ENCODE results near the gene FURIN. TPM values are rescaled to one million over a fixed set of nuclear protein-coding genes. Genes with fewer than 3 reads are reported as not detected.
"Not testable (repeated sequence)": the region's sequence is repeated elsewhere in the genome, so short reads cannot be mapped to it uniquely, and the experiment has no call there.

The FURIN gene
- total and polyA plus RNA-seq, 2 donors (not counting 1 experiment from before 2014, with no cell fraction given): 19.4 to 27.9 TPM

DNA sequence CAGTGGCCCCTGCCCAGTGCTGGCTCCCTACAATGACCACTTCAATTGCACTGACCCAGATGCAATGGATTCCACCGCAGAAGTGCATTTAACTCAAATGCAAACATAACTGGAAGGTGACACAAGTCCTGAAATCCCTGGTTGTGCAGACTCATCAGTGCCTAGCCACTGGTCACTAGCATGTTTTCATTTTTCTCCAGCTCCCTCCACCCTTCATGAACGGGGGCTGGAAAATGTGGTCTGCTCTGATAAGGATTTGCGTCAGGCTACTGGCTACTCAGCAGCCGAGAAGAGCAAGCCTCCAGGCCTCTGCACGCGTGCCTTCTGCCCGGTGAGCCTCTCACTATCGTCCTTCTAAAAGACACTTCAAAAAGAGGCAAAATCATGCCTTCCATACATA lies 27.4 kb upstream of the FURIN start:
- DNase-seq (ENCODE audit: low read depth in 2 of 2): peak in 1 of 2 donors; percentile 34
- no peak overlapping the region for H3K4me2 ChIP-seq (ENCODE audit: extremely low read depth, insufficient read depth, low read length)
- H3K9me3 ChIP-seq (ENCODE audit: control insufficient read depth, insufficient read depth, low read depth, low read length): no peaks in the 10 kb centered on the region
- H3K4me3 ChIP-seq (replicated peaks in 1 of 4; ENCODE audit: control extremely low read depth in 1 of 4, insufficient read depth in 1 of 4, low read depth in 3 of 4, low read length in 4 of 4): no peak overlapping the region
- no peak overlapping the region for H3K27ac ChIP-seq (ENCODE audit: insufficient read depth, low read length)
- no peaks in the 10 kb centered on the region for H3K27me3 ChIP-seq (ENCODE audit: control insufficient read depth, insufficient read depth, low read length)
- no peaks in the 10 kb centered on the region for H3K36me3 ChIP-seq (ENCODE audit: control insufficient read depth, insufficient read depth, low read length)
- TF ChIP-seq, protein P1, sequence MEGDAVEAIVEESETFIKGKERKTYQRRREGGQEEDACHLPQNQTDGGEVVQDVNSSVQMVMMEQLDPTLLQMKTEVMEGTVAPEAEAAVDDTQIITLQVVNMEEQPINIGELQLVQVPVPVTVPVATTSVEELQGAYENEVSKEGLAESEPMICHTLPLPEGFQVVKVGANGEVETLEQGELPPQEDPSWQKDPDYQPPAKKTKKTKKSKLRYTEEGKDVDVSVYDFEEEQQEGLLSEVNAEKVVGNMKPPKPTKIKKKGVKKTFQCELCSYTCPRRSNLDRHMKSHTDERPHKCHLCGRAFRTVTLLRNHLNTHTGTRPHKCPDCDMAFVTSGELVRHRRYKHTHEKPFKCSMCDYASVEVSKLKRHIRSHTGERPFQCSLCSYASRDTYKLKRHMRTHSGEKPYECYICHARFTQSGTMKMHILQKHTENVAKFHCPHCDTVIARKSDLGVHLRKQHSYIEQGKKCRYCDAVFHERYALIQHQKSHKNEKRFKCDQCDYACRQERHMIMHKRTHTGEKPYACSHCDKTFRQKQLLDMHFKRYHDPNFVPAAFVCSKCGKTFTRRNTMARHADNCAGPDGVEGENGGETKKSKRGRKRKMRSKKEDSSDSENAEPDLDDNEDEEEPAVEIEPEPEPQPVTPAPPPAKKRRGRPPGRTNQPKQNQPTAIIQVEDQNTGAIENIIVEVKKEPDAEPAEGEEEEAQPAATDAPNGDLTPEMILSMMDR (conservative IDR thresholded peaks at IDR 0.05 in 1 of 2, IDR thresholded peaks at IDR 0.05 in 1 of 2; ENCODE audit: low read depth in 1 of 2, low read length in 2 of 2): no peak
- no peak for TF ChIP-seq EZH2 (IDR thresholded peaks at IDR 0.05; ENCODE audit: low read length, missing control alignments)
- no peaks in the 10 kb centered on the region for H4K20me1 ChIP-seq (ENCODE audit: control insufficient read depth, extremely low read depth, insufficient read depth, low read length)
- no peak overlapping the region for H2AFZ ChIP-seq (ENCODE audit: low read length)
- H3K79me2 ChIP-seq (ENCODE audit: control insufficient read depth, insufficient read depth, low read length): no peaks in the 10 kb centered on the region
- no peak overlapping the region for H3K9ac ChIP-seq (ENCODE audit: insufficient read depth, low read length)
- peaks cover 12% of the 10 kb centered on the region for H3K4me1 ChIP-seq (ENCODE audit: control insufficient read depth, extremely low read depth, insufficient read depth, low read length)

DNA sequence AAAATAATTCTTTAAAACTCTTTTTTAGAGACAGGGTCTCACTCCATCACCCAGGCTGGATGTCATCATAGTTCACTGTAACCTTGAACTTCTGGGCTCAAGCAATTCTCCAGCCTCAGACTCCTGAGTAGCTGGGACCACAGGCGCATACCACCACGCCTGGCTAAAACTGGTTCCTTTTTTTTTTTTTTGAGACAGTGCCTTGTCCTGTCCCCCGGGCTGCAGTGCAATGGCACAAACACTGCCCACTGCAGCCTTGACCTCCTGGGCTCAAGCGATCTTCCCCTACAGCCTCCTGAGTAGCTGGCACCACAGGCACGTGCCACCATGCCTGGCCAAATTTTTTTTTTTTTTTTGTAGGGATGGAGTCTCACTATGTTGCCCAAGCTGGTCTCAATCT lies 23.7 kb upstream of the FURIN start:
- H3K79me2 ChIP-seq (ENCODE audit: control insufficient read depth, insufficient read depth, low read length): no peaks in the 10 kb centered on the region
- no peak overlapping the region for H2AFZ ChIP-seq (ENCODE audit: low read length)
- H3K4me2 ChIP-seq (ENCODE audit: extremely low read depth, insufficient read depth, low read length): no peak overlapping the region
- H3K9me3 ChIP-seq (ENCODE audit: control insufficient read depth, insufficient read depth, low read depth, low read length): no peaks in the 10 kb centered on the region
- no peaks in the 10 kb centered on the region for H3K36me3 ChIP-seq (ENCODE audit: control insufficient read depth, insufficient read depth, low read length)
- DNase-seq (ENCODE audit: low read depth in 2 of 2): no peak
- peaks cover 11% of the 10 kb centered on the region for H3K4me1 ChIP-seq (ENCODE audit: control insufficient read depth, extremely low read depth, insufficient read depth, low read length)
- H3K9ac ChIP-seq (ENCODE audit: insufficient read depth, low read length): no peak overlapping the region
- H3K27ac ChIP-seq (ENCODE audit: insufficient read depth, low read length): peak overlapping the region; percentile 63
- H4K20me1 ChIP-seq (ENCODE audit: control insufficient read depth, extremely low read depth, insufficient read depth, low read length): no peaks in the 10 kb centered on the region
- no peaks in the 10 kb centered on the region for H3K27me3 ChIP-seq (ENCODE audit: control insufficient read depth, insufficient read depth, low read length)
- TF ChIP-seq EZH2 (IDR thresholded peaks at IDR 0.05; ENCODE audit: low read length, missing control alignments): no peak
- TF ChIP-seq, protein P1 (conservative IDR thresholded peaks at IDR 0.05 in 1 of 2, IDR thresholded peaks at IDR 0.05 in 1 of 2; ENCODE audit: low read depth in 1 of 2, low read length in 2 of 2): no peak
- H3K4me3 ChIP-seq (replicated peaks in 1 of 4; ENCODE audit: control extremely low read depth in 1 of 4, insufficient read depth in 1 of 4, low read depth in 3 of 4, low read length in 4 of 4): no peak overlapping the region

DNA sequence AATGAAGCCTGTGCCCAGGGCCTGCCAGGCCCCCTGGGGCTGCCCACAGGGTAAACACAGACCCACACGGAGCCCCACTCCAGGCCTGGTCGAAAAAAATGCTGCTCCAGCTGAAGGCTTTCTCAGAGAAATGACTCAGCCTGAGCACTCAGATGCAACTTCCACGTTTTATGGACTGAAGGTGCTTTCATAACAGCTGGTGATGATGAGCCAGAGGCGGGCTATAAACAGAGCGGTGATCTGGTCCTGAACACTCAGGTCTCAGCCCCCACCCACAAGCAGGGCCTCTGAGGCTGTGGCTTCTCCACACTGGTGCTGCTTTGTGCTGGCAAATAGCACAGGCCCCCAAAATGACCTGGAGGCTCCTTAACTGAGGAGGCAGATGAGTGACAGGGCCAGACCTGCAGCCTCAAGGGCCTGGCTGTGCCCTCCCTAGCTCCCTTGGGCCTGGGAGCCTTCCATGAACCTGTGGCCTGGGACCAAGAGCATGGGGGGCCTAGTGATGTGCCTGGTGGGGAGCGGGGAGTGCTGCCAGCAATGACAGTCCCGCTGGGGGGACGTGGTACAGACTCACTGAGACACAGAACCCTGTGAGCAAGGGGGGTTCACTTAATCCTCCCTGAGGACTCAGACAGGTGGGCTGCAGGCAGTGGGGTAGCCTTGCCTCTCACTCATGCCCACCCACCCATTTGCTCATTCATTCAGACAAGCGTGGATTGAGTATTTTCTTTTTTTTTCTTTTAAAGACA lies 23.0 kb upstream of the FURIN start:
- peak overlapping the region; percentile 10 for H2AFZ ChIP-seq (ENCODE audit: low read length)
- no peak overlapping the region for H3K4me2 ChIP-seq (ENCODE audit: extremely low read depth, insufficient read depth, low read length)
- DNase-seq (ENCODE audit: low read depth in 2 of 2): peak; percentile 78 to 87
- peak overlapping the region; percentile 63 for H3K27ac ChIP-seq (ENCODE audit: insufficient read depth, low read length)
- H3K4me1 ChIP-seq (ENCODE audit: control insufficient read depth, extremely low read depth, insufficient read depth, low read length): peaks cover 11% of the 10 kb centered on the region
- H3K79me2 ChIP-seq (ENCODE audit: control insufficient read depth, insufficient read depth, low read length): no peaks in the 10 kb centered on the region
- TF ChIP-seq, protein P1 (conservative IDR thresholded peaks at IDR 0.05 in 1 of 2, IDR thresholded peaks at IDR 0.05 in 1 of 2; ENCODE audit: low read depth in 1 of 2, low read length in 2 of 2): no peak
- no peak for TF ChIP-seq EZH2 (IDR thresholded peaks at IDR 0.05; ENCODE audit: low read length, missing control alignments)
- H4K20me1 ChIP-seq (ENCODE audit: control insufficient read depth, extremely low read depth, insufficient read depth, low read length): no peaks in the 10 kb centered on the region
- no peak overlapping the region for H3K9ac ChIP-seq (ENCODE audit: insufficient read depth, low read length)
- no peaks in the 10 kb centered on the region for H3K9me3 ChIP-seq (ENCODE audit: control insufficient read depth, insufficient read depth, low read depth, low read length)
- no peak overlapping the region for H3K4me3 ChIP-seq (replicated peaks in 1 of 4; ENCODE audit: control extremely low read depth in 1 of 4, insufficient read depth in 1 of 4, low read depth in 3 of 4, low read length in 4 of 4)
- H3K27me3 ChIP-seq (ENCODE audit: control insufficient read depth, insufficient read depth, low read length): no peaks in the 10 kb centered on the region
- no peaks in the 10 kb centered on the region for H3K36me3 ChIP-seq (ENCODE audit: control insufficient read depth, insufficient read depth, low read length)

DNA sequence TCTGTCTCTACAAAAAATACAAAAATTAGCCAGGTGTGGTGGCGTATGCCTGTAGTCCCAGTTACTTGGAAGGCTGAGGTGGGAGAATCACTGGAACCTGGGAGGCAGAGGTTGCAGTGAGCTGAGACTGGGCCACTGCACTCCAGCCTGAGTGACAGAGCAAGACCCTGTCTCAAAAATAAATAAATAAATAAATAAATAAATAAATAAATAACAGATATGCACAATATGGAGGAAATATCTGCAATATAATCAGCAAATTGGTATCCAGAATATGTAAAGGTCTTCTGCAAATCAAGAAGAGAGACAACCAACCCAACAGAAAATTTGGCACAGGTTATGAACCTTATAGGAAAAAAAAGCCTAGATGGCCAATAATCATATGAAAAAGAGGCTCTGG lies 19.0 kb upstream of the FURIN start:
- not testable (repeated sequence) for H3K27ac ChIP-seq (ENCODE audit: insufficient read depth, low read length); H3K4me3 ChIP-seq (replicated peaks in 1 of 4; ENCODE audit: control extremely low read depth in 1 of 4, insufficient read depth in 1 of 4, low read depth in 3 of 4, low read length in 4 of 4); H3K27me3 ChIP-seq (ENCODE audit: control insufficient read depth, insufficient read depth, low read length); H3K36me3 ChIP-seq (ENCODE audit: control insufficient read depth, insufficient read depth, low read length); H2AFZ ChIP-seq (ENCODE audit: low read length); H3K79me2 ChIP-seq (ENCODE audit: control insufficient read depth, insufficient read depth, low read length); H3K9ac ChIP-seq (ENCODE audit: insufficient read depth, low read length); DNase-seq (ENCODE audit: low read depth in 2 of 2); H3K4me2 ChIP-seq (ENCODE audit: extremely low read depth, insufficient read depth, low read length); H3K9me3 ChIP-seq (ENCODE audit: control insufficient read depth, insufficient read depth, low read depth, low read length); H4K20me1 ChIP-seq (ENCODE audit: control insufficient read depth, extremely low read depth, insufficient read depth, low read length)
- peaks cover 19% of the 10 kb centered on the region for H3K4me1 ChIP-seq (ENCODE audit: control insufficient read depth, extremely low read depth, insufficient read depth, low read length)

Data from fibroblast of lung (primary cell).